GM21717 (cell line): ENCODE data around the gene FNDC10.
"Not testable (repeated sequence)": the region's sequence is repeated elsewhere in the genome, so short reads cannot be mapped to it uniquely, and the experiment has no call there.

Experiments used
- ATAC-seq: cut with Tn5 transposase; IDR thresholded peaks from one replicate; pipeline ENCODE4 v1.9.1; 2021; ENCODE audit warnings: mild to moderate bottlenecking, moderate library complexity; ENCODE audit not compliant: unreplicated experiment

Gene FNDC10

GRCh38 chr1:1599935-1600860 is at the start of gene FNDC10:
TSS of gene FNDC10 (minus strand) at chr1:1600135. CDS start at chr1:1600015, 120 bp downstream.
- no peak for ATAC-seq

GRCh38 chr1:1648265-1648664 is 48.3 kb upstream of the FNDC10 start:
- ATAC-seq = not testable (repeated sequence)

- ATAC-seq = not testable (repeated sequence)
Measured at GRCh38 chr1:1647567-1648241, 47.8 kb upstream of the FNDC10 start.

GRCh38 chr1:1646326-1646725 is 46.4 kb upstream of the FNDC10 start:
- not testable (repeated sequence) for ATAC-seq

GRCh38 chr1:1640711-1641461 is 41.0 kb upstream of the FNDC10 start:
- ATAC-seq = not testable (repeated sequence)

GRCh38 chr1:1640081-1640480 is 40.1 kb upstream of the FNDC10 start:
- ATAC-seq = not testable (repeated sequence)

GRCh38 chr1:1639368-1639767 is 39.4 kb upstream of the FNDC10 start:
- not testable (repeated sequence) for ATAC-seq

GRCh38 chr1:1638528-1638927 is 38.6 kb upstream of the FNDC10 start:
- ATAC-seq = not testable (repeated sequence)

GRCh38 chr1:1637479-1637875 is 37.5 kb upstream of the FNDC10 start:
- not testable (repeated sequence) for ATAC-seq

GRCh38 chr1:1636621-1637478 is 36.9 kb upstream of the FNDC10 start:
- ATAC-seq = not testable (repeated sequence)

GRCh38 chr1:1634613-1635012 is 34.7 kb upstream of the FNDC10 start:
- ATAC-seq = not testable (repeated sequence)

- not testable (repeated sequence) for ATAC-seq
Measured at GRCh38 chr1:1633409-1633808, 33.5 kb upstream of the FNDC10 start.

GRCh38 chr1:1631782-1632420 is 32.0 kb upstream of the FNDC10 start, which contains the start of gene MMP23B:
TSS of gene MMP23B (plus strand) at chr1:1632173. CDS start at chr1:1632219, 46 bp downstream.
- ATAC-seq = no peak

GRCh38 chr1:1630965-1631781 is 31.2 kb upstream of the FNDC10 start:
- no peak for ATAC-seq

GRCh38 chr1:1630191-1630964 is 30.4 kb upstream of the FNDC10 start:
- ATAC-seq = peak; percentile 40

GRCh38 chr1:1629430-1630190 is 29.7 kb upstream of the FNDC10 start:
- ATAC-seq = no peak

- ATAC-seq = no peak
Measured at GRCh38 chr1:1628754-1629429, 29.0 kb upstream of the FNDC10 start.
